K562 (cell line): Measurements from ENCODE around the gene HP1BP3. TPM values are rescaled to one million over a fixed set of nuclear protein-coding genes. Genes with fewer than 3 reads are reported as not detected.

Experiments used
- AFF1 ChIP-seq, 2 experiments: fragments of 450-650 bp; IDR thresholded peaks; 2 replicates each; pipeline ENCODE4 v1.6.1; 2018; ENCODE audit warnings: mild to moderate bottlenecking in 2 of 2, low read depth in 1 of 2; ENCODE audit not compliant: partially characterized antibody in 2 of 2
- CTCFL ChIP-seq: IDR thresholded peaks from 2 replicates; pipeline ENCODE4 v1.6.1; 2011; ENCODE audit warnings: borderline replicate concordance, low read depth, mild to moderate bottlenecking, moderate library complexity, low read length; ENCODE audit not compliant: insufficient read depth, poor library complexity, severe bottlenecking
- CXXC5 ChIP-seq: fragments of 250-450 bp; sonication (Bioruptor Pico); IDR thresholded peaks from 2 replicates; pipeline ENCODE4 v1.8.0; 2022; ENCODE audit warnings: inconsistent platforms, mild to moderate bottlenecking, moderate library complexity
- FOSL1 ChIP-seq: fragments of 200-800 bp; sonication (Bioruptor generic); conservative IDR thresholded peaks from 2 replicates; pipeline ENCODE4 v1.6.1; 2016; ENCODE audit warnings: missing genetic modification characterization, missing compliant biosample characterization
- GMEB1 ChIP-seq: fragments of 250-450 bp; sonication (Bioruptor Pico); IDR thresholded peaks from 2 replicates; pipeline ENCODE4 v1.4.0; 2020; ENCODE audit warnings: mild to moderate bottlenecking
- IRF1 ChIP-seq: sonication (generic); formaldehyde crosslinking; IDR thresholded peaks from 2 replicates; pipeline ENCODE4 v1.8.0; 2022; ENCODE audit warnings: missing genetic modification reagents, mild to moderate bottlenecking, borderline replicate concordance
- NCOA2 ChIP-seq, 2 experiments: fragments of 450-650 bp; IDR thresholded peaks; 2 replicates each; pipeline ENCODE4 v1.6.1; 2018; ENCODE audit warnings: mild to moderate bottlenecking in 2 of 2, moderate library complexity in 1 of 2; ENCODE audit not compliant: partially characterized antibody in 2 of 2
- PHF20 ChIP-seq: fragments of 450-650 bp; IDR thresholded peaks from 2 replicates; pipeline ENCODE4 v1.6.1; 2018; ENCODE audit not compliant: partially characterized antibody
- POLR2A ChIP-seq: fragments of 450-650 bp; conservative IDR thresholded peaks from 2 replicates; pipeline ENCODE4 v1.6.1; 2016
- RBBP5 ChIP-seq: fragments of 200-600 bp; sonication (generic); IDR thresholded peaks from 2 replicates; pipeline ENCODE4 v1.6.1; 2012; ENCODE audit warnings: borderline replicate concordance, mild to moderate bottlenecking, low read length, control low read depth, inconsistent platforms; ENCODE audit not compliant: insufficient read depth, poor library complexity, severe bottlenecking
- RBM25 ChIP-seq: fragments of 200-400 bp; formaldehyde crosslinking; IDR thresholded peaks from 2 replicates; pipeline ENCODE4 v1.6.1; 2018; ENCODE audit warnings: low read length, low read depth, moderate library complexity; ENCODE audit not compliant: severe bottlenecking
- RFX7 ChIP-seq: fragments of 250-450 bp; sonication (Bioruptor Pico); IDR thresholded peaks from 2 replicates; pipeline ENCODE4 v1.5.1; 2021; ENCODE audit warnings: mild to moderate bottlenecking
- TEAD4 ChIP-seq, 2 experiments: sonication (generic) in 1 of 2; formaldehyde crosslinking in 1 of 2; IDR thresholded peaks; 2 replicates each; pipeline versions ENCODE4 v1.6.1 to v1.8.0; 2012 to 2022; ENCODE audit warnings: borderline replicate concordance in 1 of 2, inconsistent platforms in 1 of 2, low read length in 1 of 2, mild to moderate bottlenecking in 1 of 2, missing genetic modification reagents in 1 of 2
- ZBTB7A ChIP-seq: IDR thresholded peaks from 2 replicates; pipeline ENCODE4 v1.6.1; 2011; ENCODE audit warnings: low read depth, mild to moderate bottlenecking, low read length, moderate library complexity, borderline replicate concordance; ENCODE audit not compliant: control insufficient read depth
- ZNF133 ChIP-seq: fragments of 250-450 bp; sonication (Bioruptor Pico); IDR thresholded peaks from 2 replicates; pipeline ENCODE4 v1.4.0; 2020; ENCODE audit warnings: mild to moderate bottlenecking
- ZNF644 ChIP-seq: fragments of 200-800 bp; sonication (Bioruptor generic); IDR thresholded peaks from 2 replicates; pipeline ENCODE4 v1.6.1; 2016; ENCODE audit warnings: low read depth, missing genetic modification characterization, missing compliant biosample characterization
- polyA plus RNA-seq, 8 experiments: library from polyadenylated mRNA; depleted of rRNA in 4 of 8; stranded (reverse) in 5 of 8; unstranded in 3 of 8; fragments of >200 nt; fragmentation: Nextera tagmentation in 2 of 8; fragmentation: Illumina TruSeq in 1 of 8; extraction: Ambion mirVana in 2 of 8; extraction: Trizol in 1 of 8; gene quantifications; 2 replicates each; pipeline versions ENCODE4 v1.2.1 to v1.2.3, GENCODE V29; 2011 to 2014; ENCODE audit warnings: inconsistent platforms in 1 of 8, missing spikeins in 1 of 8
- total RNA-seq, 7 experiments: library from RNA; depleted of rRNA in 6 of 7; stranded (reverse); fragments of >200 nt in 6 of 7; fragmentation: Illumina TruSeq in 2 of 7; extraction: Trizol in 2 of 7; gene quantifications; 2 replicates each; pipeline versions ENCODE4 v1.2.1 to v1.2.3, GENCODE V29; 2011 to 2021; ENCODE audit warnings: low replicate concordance in 1 of 7

HP1BP3 gene
- total and polyA plus RNA-seq, 9 of the 15 experiments (the other 6 are each of a cell fraction or from before 2014, with no cell fraction given) = 57.3 to 513 (median 240) TPM

GRCh38 chr1:20787029-20787839 is at the start of gene HP1BP3 (continued):
- peak in 1 of 2 experiments; percentile 46 for TF ChIP-seq AFF1 (IDR thresholded peaks at IDR 0.05; ENCODE audit: low read depth in 1 of 2, partially characterized antibody in 2 of 2)
- TF ChIP-seq POLR2A = peak; percentile 85
- peak; percentile 89 for TF ChIP-seq CXXC5 (CRISPR knock-in tag)
- peak; percentile 24; the same call in 1 of the 2 replicates for TF ChIP-seq ZBTB7A
- peak; percentile 81 for TF ChIP-seq GMEB1 (CRISPR knock-in tag)
- TF ChIP-seq RBBP5 = no peak
- TF ChIP-seq ZNF644 (tag) = peak; percentile 94
- peak; percentile 22; the same call in 1 of the 2 replicates for TF ChIP-seq TEAD4 (IDR thresholded peaks at IDR 0.05; ENCODE audit: low read length)
- TF ChIP-seq TEAD4 (CRISPR knock-in tag; IDR thresholded peaks at IDR 0.05; ENCODE audit: borderline replicate concordance) = no peak
- TF ChIP-seq RBM25 = peak; percentile 11
- TF ChIP-seq ZNF133 (CRISPR knock-in tag) = no peak
- TF ChIP-seq IRF1 (CRISPR knock-in tag) = no peak
- TF ChIP-seq CTCFL = peak; percentile 14
- TF ChIP-seq NCOA2 (IDR thresholded peaks at IDR 0.05; ENCODE audit: partially characterized antibody in 2 of 2) = no peak
- TF ChIP-seq PHF20 = peak; percentile 35
- no peak for TF ChIP-seq RFX7 (CRISPR knock-in tag)
- TF ChIP-seq FOSL1 (tag) = peak; percentile 64; the same call in 1 of the 2 replicates
